NCI-H2196 (cell line): ENCODE measurements around the gene LIG1.

Experiments
- DNase-seq: peaks from one replicate; lab custom pipeline; 2025; ENCODE audit not compliant: unreplicated experiment; lab: John Stamatoyannopoulos, UW

LIG1 gene

DNA sequence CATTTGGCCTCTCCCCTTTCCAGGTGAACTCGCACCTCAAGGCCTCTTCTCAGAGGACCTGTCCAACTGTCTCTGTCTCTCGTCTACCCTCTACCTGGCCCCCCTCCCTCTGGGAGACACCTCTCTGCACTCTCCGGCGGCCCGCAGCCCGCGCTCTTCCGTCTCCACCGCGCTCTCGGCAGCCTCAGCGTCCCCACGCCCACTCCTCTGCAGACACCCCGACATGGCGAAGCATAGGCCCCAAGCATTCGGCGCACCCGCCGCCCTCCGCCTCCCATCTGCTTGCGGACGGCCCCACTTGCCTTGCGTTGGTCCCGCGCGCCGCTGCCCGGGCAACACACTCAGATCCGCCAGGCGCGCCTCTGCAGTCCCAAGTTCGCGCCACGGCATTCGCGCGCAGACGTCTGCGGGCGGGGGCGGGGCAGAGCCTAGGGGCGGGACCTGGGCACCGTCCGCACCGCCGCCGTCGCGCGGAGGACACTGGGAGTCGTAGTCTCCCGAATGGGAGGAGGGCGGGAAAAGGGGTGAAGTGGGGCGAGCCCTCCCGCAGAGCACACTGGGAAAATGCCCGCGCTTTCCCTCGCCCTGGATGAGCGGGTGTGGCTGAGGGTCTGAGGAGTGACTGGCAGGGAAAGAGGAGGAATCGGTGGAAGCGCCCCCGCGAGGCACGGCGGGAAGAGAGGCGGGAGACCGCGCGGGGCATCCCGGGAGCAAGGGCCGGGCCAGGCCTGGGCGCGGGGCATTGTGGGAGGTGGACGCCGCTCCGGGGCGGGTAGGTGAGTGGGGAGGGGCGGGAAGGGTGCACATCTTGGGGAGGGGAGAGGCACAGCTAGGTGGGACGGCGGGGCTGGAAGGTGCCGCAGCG lies at the start of gene LIG1, which contains the start of gene ZSWIM9:
TSS of gene LIG1 (minus strand) at position 406 of the 865 bp plus-strand sequence. CDS start 4,778 bp downstream, outside the sequence.
TSS of gene ZSWIM9 (plus strand) at position 742 of the 865 bp plus-strand sequence. CDS start 1,123 bp downstream, outside the sequence.
- DNase-seq: peak; percentile 96

GRCh38 chr19:48218997-48219396 lies 48.9 kb upstream of the LIG1 start:
- DNase-seq: no peak

GRCh38 chr19:48216933-48217332 lies 46.8 kb upstream of the LIG1 start:
- no peak for DNase-seq

DNA sequence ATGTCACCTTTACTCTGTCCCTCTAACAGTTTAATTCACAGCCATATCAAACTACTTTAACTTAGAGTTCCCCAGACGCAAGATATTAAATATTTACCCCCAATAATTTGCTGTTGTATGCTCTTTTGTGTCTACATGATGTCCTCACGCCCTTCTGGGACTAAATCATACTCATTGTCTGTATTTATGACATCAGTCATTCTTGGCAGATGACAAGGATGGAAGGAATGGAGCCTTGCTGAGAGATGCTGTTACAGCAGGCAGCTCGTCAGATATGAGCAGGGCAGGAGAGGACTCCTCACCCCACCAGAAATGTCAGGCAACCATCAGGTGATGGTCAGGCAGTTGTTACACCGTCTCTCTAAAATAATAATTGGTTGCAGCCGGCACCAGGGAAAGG lies 43.8 kb upstream of the LIG1 start:
- no peak for DNase-seq

DNA sequence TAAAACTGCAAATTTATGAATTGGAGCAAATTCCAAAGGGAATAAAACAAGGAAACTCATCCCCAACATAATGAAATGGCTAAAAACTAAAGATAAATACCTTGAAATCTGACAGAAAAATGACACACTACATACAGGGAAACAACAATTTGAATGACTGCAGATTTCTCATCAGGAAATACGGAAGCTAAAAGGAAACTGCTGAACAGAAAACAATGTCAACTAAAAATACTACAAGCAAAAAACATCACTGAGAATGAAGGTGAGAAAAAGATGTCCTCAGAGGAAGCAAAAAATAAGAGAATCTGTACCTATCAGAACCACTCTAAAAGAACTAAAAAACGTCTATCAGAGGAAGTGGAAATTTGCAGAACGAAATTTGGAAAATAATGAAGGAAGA lies 39.9 kb upstream of the LIG1 start:
- no peak for DNase-seq

DNA sequence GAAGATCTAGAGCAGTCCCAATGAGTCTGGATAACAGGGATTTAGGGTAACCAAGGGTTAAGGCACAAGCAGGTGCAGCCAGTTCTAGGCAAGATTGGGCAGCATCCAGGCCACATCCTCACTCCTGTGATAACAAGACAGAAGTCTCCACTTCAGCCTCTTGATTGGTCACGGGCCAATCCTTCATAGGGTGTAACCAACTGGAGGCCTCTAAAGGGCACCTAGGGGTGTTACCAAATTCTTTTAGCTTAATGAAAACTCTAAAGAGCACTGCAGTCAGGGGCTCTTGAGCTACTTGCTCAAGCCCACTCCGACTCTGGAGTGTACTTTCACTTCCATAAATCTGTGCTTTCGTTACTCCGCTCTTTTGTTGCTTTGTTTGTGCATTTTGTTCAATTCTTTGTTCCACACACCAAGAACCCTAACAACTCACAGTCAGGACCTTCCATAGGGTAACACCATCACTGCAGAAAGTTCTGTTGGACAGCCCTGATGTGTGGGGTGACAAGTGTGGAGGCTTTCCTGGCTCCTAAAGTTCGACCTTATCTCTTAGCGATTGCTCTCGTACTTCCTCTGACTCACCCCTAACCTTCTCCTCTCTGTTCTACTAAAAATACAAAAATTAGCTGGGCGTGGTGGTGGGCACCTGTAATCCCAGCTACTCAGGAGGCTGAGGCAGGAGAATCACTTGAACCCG lies 36.4 kb upstream of the LIG1 start:
- peak; percentile 63 for DNase-seq

DNA sequence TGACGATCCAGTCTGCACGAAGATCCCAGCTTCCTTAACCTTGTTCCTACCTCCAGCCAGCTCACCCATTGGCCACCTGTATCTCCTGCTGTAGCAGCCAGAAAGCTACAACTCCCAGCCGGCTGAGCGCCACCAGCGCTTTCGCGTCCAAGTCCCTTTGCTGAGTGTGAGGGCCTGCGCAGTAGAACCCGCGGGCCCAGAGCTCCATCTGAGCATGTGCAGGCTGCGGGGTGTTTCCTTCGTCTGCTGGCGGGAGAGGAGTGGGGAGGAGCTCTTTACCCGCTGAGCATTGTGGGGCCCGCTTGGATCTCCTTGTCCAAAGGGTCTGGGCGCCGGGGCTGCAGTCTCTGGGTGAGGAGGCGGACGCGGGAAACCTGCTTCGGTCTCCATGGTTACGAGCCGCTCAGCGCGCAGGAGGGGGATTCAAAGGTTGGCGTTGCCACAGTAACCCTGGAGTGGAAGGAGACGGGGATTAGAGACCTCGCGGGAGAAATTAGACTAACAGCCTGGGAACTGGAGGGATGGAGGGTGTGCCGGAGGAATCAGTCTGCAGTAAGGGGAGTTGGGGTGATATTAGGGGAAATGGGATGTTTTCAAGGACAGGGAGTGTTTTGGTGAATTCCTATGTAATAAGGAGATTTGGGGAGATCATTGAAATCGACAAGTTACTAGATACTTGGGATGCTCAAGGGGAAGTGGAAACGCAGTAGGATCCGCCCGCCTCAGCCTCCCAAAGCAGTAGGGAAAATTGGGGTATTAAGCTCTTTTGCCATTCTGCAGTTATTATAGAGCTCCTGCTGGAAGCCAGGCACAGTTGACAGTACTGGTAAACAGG lies 33.9 kb upstream of the LIG1 start:
- DNase-seq: peak; percentile 97

- peak; percentile 51 for DNase-seq
Observed at GRCh38 chr19:48203222-48203793, 33.2 kb upstream of the LIG1 start.

GRCh38 chr19:48196933-48197665 lies 27.0 kb upstream of the LIG1 start:
- DNase-seq: no peak

GRCh38 chr19:48196321-48196763 lies 26.2 kb upstream of the LIG1 start:
- DNase-seq: no peak

- DNase-seq: no peak
Observed at GRCh38 chr19:48194844-48195830, 25.0 kb upstream of the LIG1 start.

GRCh38 chr19:48194041-48194843 lies 24.1 kb upstream of the LIG1 start:
- DNase-seq: no peak

GRCh38 chr19:48192750-48193149 lies 22.6 kb upstream of the LIG1 start:
- DNase-seq: no peak

DNA sequence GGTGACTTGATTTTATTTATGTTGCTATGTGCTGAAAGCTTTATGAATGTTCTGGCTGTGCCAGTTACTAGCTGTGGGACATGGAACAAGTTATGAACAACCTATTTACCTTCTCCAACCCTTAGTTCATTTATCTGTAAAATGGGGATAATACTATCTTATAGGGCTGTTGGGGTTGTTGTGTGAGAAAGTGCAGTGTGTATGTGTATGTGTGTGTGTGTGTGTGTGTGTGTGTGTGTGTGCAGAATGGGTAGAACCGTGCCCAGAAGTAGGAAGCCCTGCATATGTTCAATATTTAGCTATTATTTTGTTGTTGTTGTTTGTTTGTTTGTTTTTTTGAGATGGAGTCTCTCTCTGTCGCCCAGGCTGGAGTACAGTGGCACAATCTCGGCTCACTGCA lies 20.7 kb upstream of the LIG1 start:
- no peak for DNase-seq

GRCh38 chr19:48190288-48190884 lies 20.2 kb upstream of the LIG1 start:
- DNase-seq: peak; percentile 98

DNA sequence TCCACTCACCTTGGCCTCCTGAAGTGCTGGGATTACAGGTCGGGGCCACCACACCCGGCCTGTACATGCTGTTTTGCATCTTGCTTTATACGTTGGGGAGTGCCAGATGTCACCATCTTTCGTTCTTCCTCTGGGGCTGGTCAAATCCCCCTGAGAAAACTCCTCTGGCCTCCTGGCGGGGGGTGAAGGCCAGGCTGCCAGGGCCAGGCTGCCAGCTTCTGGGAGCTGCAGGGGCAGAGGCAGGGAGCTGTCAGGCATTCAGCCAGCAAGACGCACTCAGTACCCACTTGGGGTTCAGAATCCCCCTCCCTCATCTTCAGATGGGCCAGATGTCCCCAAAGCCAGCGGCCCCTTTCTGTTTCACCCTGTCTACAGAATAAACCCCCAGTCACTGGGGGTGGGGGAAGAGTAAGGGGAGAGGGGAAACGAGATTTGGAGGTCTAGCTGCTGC lies 16.4 kb upstream of the LIG1 start:
- no peak for DNase-seq

GRCh38 chr19:48186015-48186414 lies 15.9 kb upstream of the LIG1 start:
- no peak for DNase-seq

- no peak for DNase-seq
Observed at GRCh38 chr19:48183356-48183755, 13.2 kb upstream of the LIG1 start.
